OCI-LY7 (cell line): ENCODE measurements around the gene TMEM176A.

Experiments
- EZH2phosphoT487 ChIP-seq: fragments of 200-600 bp; sonication (generic); IDR thresholded peaks from 2 replicates; pipeline ENCODE4 v1.6.1; 2018; ENCODE audit warnings: low read depth, borderline replicate concordance, mild to moderate bottlenecking, mixed run types, antibody characterized with exemption, low read length, moderate library complexity, mixed read lengths
- TF ChIP-seq, protein P1 (sequence below): fragments of 200-600 bp; sonication (generic); conservative IDR thresholded peaks from 2 replicates; pipeline ENCODE4 v1.5.1; 2014; ENCODE audit warnings: mild to moderate bottlenecking, antibody characterized with exemption, low read length, moderate library complexity, mixed read lengths

DNA sequence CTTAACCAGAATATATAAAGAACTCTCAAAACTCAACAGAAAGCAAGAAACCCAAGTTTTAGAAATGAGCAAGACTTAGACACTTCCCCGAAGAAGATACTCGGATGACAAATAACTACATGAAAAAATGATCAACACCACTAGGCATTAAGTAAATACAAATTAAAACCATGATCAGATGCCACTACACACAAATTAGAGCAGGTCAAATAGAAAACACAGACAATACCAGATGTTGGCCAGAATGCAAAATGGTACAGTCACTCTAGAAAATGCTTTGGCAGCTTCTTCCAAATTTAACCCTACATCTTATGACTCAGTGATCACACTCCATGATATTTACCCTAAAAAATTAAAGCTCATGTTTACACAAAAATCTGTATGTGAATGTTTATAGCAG, 18.4 kb downstream of the TMEM176A start:
- no peak for TF ChIP-seq EZH2phosphoT487
- TF ChIP-seq, protein P1, sequence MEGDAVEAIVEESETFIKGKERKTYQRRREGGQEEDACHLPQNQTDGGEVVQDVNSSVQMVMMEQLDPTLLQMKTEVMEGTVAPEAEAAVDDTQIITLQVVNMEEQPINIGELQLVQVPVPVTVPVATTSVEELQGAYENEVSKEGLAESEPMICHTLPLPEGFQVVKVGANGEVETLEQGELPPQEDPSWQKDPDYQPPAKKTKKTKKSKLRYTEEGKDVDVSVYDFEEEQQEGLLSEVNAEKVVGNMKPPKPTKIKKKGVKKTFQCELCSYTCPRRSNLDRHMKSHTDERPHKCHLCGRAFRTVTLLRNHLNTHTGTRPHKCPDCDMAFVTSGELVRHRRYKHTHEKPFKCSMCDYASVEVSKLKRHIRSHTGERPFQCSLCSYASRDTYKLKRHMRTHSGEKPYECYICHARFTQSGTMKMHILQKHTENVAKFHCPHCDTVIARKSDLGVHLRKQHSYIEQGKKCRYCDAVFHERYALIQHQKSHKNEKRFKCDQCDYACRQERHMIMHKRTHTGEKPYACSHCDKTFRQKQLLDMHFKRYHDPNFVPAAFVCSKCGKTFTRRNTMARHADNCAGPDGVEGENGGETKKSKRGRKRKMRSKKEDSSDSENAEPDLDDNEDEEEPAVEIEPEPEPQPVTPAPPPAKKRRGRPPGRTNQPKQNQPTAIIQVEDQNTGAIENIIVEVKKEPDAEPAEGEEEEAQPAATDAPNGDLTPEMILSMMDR = no peak
